B cell (primary cell): Measurements from ENCODE around the gene NPAS3. TPM values are rescaled to one million over a fixed set of nuclear protein-coding genes. Genes with fewer than 3 reads are reported as not detected.

Source experiments
- ATAC-seq: fragments of 200-7000 bp; cut with Tn5 transposase; one replicate; pipeline ENCODE4 v1.10.0; 2021; ENCODE audit warnings: low read depth, mild to moderate bottlenecking, moderate number of reproducible peaks, moderate library complexity
- CTCF ChIA-PET: fragments of 350-600 bp; sonication (Branson Sonifier 250); formaldehyde crosslinking; loops from one replicate; lab custom pipeline; 2021; ENCODE audit warnings: antibody characterized with exemption, inconsistent platforms; lab: Charles Lee
- POLR2A ChIA-PET: fragments of 350-600 bp; sonication (Branson Sonifier 250); formaldehyde crosslinking; loops from one replicate; lab custom pipeline; 2021; ENCODE audit warnings: antibody characterized with exemption; lab: Charles Lee
- DNase-seq: peaks from one replicate; pipeline ENCODE4 v3.0.0; 2013
- H2AFZ ChIP-seq: 2 replicates; pipeline ENCODE4 v1.6.1; 2012; ENCODE audit warnings: mild to moderate bottlenecking, low read depth, low read length; ENCODE audit not compliant: insufficient read depth, poor library complexity, severe bottlenecking
- H3K27ac ChIP-seq, 2 donors: 1 replicate in 1 of 2; 2 replicates in 1 of 2; pipeline ENCODE4 v1.5.1; 2012 to 2013; ENCODE audit warnings: low read length in 2 of 2, mild to moderate bottlenecking in 2 of 2, moderate library complexity in 1 of 2
- H3K27me3 ChIP-seq, 4 experiments: fragments of 200-600 bp in 1 of 4; sonication (generic) in 1 of 4; replicated peaks in 1 of 4; 1 replicate in 2 of 4; 2 replicates in 2 of 4; pipeline versions ENCODE4 v1.6.1 to v1.7.0; 2013 to 2016; ENCODE audit warnings: low read length in 3 of 4, mild to moderate bottlenecking in 2 of 4, mixed read lengths in 1 of 4, moderate library complexity in 1 of 4; ENCODE audit not compliant: insufficient read depth in 4 of 4, control insufficient read depth in 3 of 4; ENCODE audit errors: control extremely low read depth in 1 of 4
- H3K36me3 ChIP-seq, 2 experiments: replicated peaks in 1 of 2; 1 replicate in 1 of 2; 2 replicates in 1 of 2; pipeline versions ENCODE4 v1.6.1 to v1.7.1; 2013; ENCODE audit warnings: low read length in 1 of 2; ENCODE audit not compliant: insufficient read depth in 2 of 2, control insufficient read depth in 1 of 2; ENCODE audit errors: control extremely low read depth in 1 of 2, extremely low read depth in 1 of 2
- H3K4me1 ChIP-seq, 2 donors: fragments of 200-600 bp in 1 of 2; sonication (generic) in 1 of 2; 1 replicate in 1 of 2; 2 replicates in 1 of 2; pipeline versions ENCODE4 v1.5.1 to v1.6.1; 2013 to 2017; ENCODE audit warnings: low read length in 2 of 2; ENCODE audit not compliant: control insufficient read depth in 2 of 2, insufficient read depth in 2 of 2
- H3K4me2 ChIP-seq: replicated peaks from 2 replicates; pipeline ENCODE3; 2012; ENCODE audit warnings: mild to moderate bottlenecking, low read depth, low read length; ENCODE audit not compliant: poor library complexity, severe bottlenecking
- H3K4me3 ChIP-seq, 5 experiments: fragments of 200-600 bp in 1 of 5; sonication (generic) in 1 of 5; 1 replicate in 3 of 5; 2 replicates in 2 of 5; pipeline versions ENCODE4 v1.5.1 to v1.7.0; 2011 to 2016; ENCODE audit warnings: low read length in 4 of 5, mild to moderate bottlenecking in 4 of 5, low read depth in 2 of 5, control low read depth in 1 of 5, moderate library complexity in 1 of 5; ENCODE audit not compliant: insufficient read depth in 1 of 5; ENCODE audit errors: control extremely low read depth in 1 of 5, extremely low read depth in 1 of 5
- H3K79me2 ChIP-seq: fragments of 200-600 bp; sonication (generic); one replicate; pipeline ENCODE4 v1.6.0; 2016; ENCODE audit warnings: low read length; ENCODE audit not compliant: control insufficient read depth, insufficient read depth
- H3K9ac ChIP-seq: fragments of 200-600 bp; sonication (generic); 2 replicates; pipeline ENCODE4 v1.6.1; 2017; ENCODE audit warnings: mild to moderate bottlenecking, low read length, moderate library complexity
- H3K9me3 ChIP-seq, 3 donors: one replicate each; pipeline versions ENCODE4 v1.6.1 to v1.7.1; 2013; ENCODE audit warnings: low read length in 2 of 3; ENCODE audit not compliant: control insufficient read depth in 2 of 3, insufficient read depth in 1 of 3; ENCODE audit errors: control extremely low read depth in 1 of 3
- H4K20me1 ChIP-seq: 2 replicates; pipeline ENCODE4 v1.6.0; 2012; ENCODE audit warnings: mild to moderate bottlenecking, low read length; ENCODE audit not compliant: insufficient read depth, control insufficient read depth, poor library complexity, severe bottlenecking
- H3K27ac Mint-ChIP-seq: one replicate; pipeline ENCODE4 v1.8.0; 2021; ENCODE audit warnings: mixed read lengths
- H3K27me3 Mint-ChIP-seq: one replicate; pipeline ENCODE4 v1.8.0; 2021; ENCODE audit warnings: mixed read lengths
- H3K4me1 Mint-ChIP-seq: one replicate; pipeline ENCODE4 v1.8.0; 2021; ENCODE audit warnings: mixed read lengths
- H3K4me3 Mint-ChIP-seq: one replicate; pipeline ENCODE4 v1.8.0; 2021; ENCODE audit warnings: mixed read lengths
- H3K9me3 Mint-ChIP-seq: one replicate; pipeline ENCODE4 v1.8.0; 2022; ENCODE audit warnings: mixed read lengths; ENCODE audit not compliant: insufficient read depth
- EZH2 ChIP-seq: IDR thresholded peaks from 2 replicates; pipeline ENCODE4 v1.6.1; 2012; ENCODE audit warnings: borderline replicate concordance, low read depth, mild to moderate bottlenecking, moderate library complexity, low read length; ENCODE audit not compliant: insufficient read depth, poor library complexity, severe bottlenecking
- WGBS: methylation state at CpG from one replicate; pipeline ENCODE4 v1.1.5; 2013; ENCODE audit warnings: missing lambda C conversion rate; ENCODE audit not compliant: insufficient coverage; 5-methylcytosine and 5-hydroxymethylcytosine counted together
- intact Hi-C: fragments of 100-400 bp; cut with micrococcal nuclease; formaldehyde crosslinking; loops from one replicate; pipeline ENCODE4 v1.10.0; 2022
- polyA plus RNA-seq: library from polyadenylated mRNA; depleted of rRNA; stranded (reverse); fragments of >200 nt; gene quantifications from 2 replicates; pipeline ENCODE4 v1.2.3, GENCODE V29; 2012
- total RNA-seq, 2 donors: library from RNA; stranded (reverse); fragments of 120-200 nt in 1 of 2; gene quantifications; 1 replicate in 1 of 2; 2 replicates in 1 of 2; pipeline versions ENCODE4 v1.2.3 to v1.2.4, GENCODE V29; 2013 to 2022
- TF ChIP-seq, protein P1 (sequence below): fragments of 200-600 bp; IDR thresholded peaks from one replicate; pipeline ENCODE4 v1.8.0; 2022; ENCODE audit warnings: antibody characterized with exemption, mild to moderate bottlenecking

Gene NPAS3
- total and polyA plus RNA-seq, 2 donors (not counting 1 experiment from before 2014, with no cell fraction given): not detected

DNA sequence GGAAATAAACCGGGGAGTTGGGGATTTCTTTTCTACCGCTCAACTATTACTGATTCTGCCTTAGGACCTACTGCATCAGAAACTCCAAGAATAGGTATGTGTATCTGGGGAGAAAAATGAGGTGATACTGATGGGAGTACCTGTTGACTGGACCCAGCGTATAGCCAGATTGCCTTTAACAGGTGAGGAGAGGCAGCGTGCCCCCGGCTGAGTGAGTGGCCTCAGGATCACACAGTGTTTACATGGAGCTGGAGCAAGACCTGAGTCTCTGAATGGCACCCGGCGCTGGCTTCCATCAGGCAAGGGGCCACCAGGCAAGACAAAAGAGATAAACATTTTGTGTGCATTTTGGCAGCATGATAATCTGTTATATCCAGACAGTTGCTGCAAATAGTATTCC lies 516.0 kb downstream of the NPAS3 start:
- H3K27me3 Mint-ChIP-seq: no peaks in the 10 kb centered on the region
- intact Hi-C loops: no loop called here
- no peak for DNase-seq
- Histone ChIP-seq H4K20me1 (no peaks in the 10 kb centered on the region), H3K36me3 (no peaks in the 10 kb centered on the region), H3K9me3 (no peaks in the 10 kb centered on the region), H3K4me1 (no peaks in the 10 kb centered on the region), H3K27ac (no peak overlapping the region), H3K4me3 (no peak overlapping the region), H2AFZ (no peak overlapping the region), H3K9ac (no peak overlapping the region), H3K4me2 (no peak overlapping the region), H3K27me3 (no peaks in the 10 kb centered on the region), H3K79me2 (no peaks in the 10 kb centered on the region)
- H3K4me1 Mint-ChIP-seq: peaks cover 3% of the 10 kb centered on the region
- no peak for ATAC-seq
- no peak overlapping the region for H3K27ac Mint-ChIP-seq
- peaks cover 4% of the 10 kb centered on the region for H3K9me3 Mint-ChIP-seq
- no peak for TF ChIP-seq EZH2
- TF ChIP-seq, protein P1, sequence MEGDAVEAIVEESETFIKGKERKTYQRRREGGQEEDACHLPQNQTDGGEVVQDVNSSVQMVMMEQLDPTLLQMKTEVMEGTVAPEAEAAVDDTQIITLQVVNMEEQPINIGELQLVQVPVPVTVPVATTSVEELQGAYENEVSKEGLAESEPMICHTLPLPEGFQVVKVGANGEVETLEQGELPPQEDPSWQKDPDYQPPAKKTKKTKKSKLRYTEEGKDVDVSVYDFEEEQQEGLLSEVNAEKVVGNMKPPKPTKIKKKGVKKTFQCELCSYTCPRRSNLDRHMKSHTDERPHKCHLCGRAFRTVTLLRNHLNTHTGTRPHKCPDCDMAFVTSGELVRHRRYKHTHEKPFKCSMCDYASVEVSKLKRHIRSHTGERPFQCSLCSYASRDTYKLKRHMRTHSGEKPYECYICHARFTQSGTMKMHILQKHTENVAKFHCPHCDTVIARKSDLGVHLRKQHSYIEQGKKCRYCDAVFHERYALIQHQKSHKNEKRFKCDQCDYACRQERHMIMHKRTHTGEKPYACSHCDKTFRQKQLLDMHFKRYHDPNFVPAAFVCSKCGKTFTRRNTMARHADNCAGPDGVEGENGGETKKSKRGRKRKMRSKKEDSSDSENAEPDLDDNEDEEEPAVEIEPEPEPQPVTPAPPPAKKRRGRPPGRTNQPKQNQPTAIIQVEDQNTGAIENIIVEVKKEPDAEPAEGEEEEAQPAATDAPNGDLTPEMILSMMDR: no peak
- WGBS: 95% methylated on average over 5 of the region's 7 CpGs
- no peak overlapping the region for H3K4me3 Mint-ChIP-seq
- ChIA-PET POLR2A (no interaction called here), CTCF (no interaction called here)

DNA sequence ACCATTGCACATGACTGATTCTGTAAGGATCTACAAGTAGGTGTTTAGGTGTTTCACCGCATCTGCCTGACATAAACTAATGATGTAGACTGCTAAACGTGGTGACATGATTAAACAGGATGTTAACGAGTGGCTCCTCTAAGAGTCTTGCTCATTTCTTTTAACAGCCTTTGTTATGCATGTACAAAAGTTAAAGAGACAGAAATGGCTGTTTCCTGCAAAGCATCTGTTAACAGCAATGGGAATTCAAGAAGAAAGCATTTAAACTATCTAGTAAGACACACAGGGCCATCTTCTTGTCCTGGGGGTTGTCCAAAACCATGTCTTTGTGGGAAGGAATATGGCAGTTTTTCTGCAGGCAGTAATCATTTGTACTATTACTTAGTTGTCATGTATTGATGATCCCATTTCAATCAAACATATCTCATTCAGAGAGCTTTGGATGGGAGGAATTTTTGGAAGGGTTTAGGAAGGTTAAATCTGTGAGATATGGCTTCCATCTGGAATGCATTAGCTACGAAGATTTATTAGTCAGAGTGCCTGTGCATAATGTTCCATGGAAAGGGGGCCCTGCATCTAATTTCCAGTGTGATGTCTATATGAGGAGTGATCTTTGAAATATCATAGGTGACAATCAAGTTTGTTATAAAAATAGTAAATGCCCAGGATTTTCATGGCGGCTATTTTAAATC lies 517.1 kb downstream of the NPAS3 start:
- Histone ChIP-seq H3K79me2 (no peaks in the 10 kb centered on the region), H3K9ac (no peak overlapping the region), H3K4me2 (no peak overlapping the region), H3K27me3 (no peaks in the 10 kb centered on the region), H4K20me1 (no peaks in the 10 kb centered on the region), H2AFZ (no peak overlapping the region), H3K9me3 (no peaks in the 10 kb centered on the region), H3K36me3 (no peaks in the 10 kb centered on the region), H3K27ac (no peak overlapping the region), H3K4me1 (no peaks in the 10 kb centered on the region), H3K4me3 (no peak overlapping the region)
- Mint-ChIP-seq H3K27ac (no peak overlapping the region), H3K4me3 (no peak overlapping the region), H3K4me1 (peaks cover 3% of the 10 kb centered on the region), H3K27me3 (no peaks in the 10 kb centered on the region), H3K9me3 (peaks cover 4% of the 10 kb centered on the region)
- intact Hi-C loops: no loop called here
- CTCF ChIA-PET: no interaction called here
- DNase-seq (no peak), ATAC-seq (no peak)
- WGBS: 88% methylated on average over 4 of the region's 5 CpGs
- POLR2A ChIA-PET: no interaction called here
- TF ChIP-seq, protein P1: no peak
- no peak for TF ChIP-seq EZH2
